ENCODE data around the gene OR11H6. TPM values are rescaled to one million over a fixed set of nuclear protein-coding genes. Genes with fewer than 3 reads are reported as not detected.
A peak's percentile ranks its signal among the peaks of the same experiment; 100 is the strongest.
"Not testable (repeated sequence)": the region's sequence is repeated elsewhere in the genome, so short reads cannot be mapped to it uniquely, and the experiment has no call there.

The OR11H6 gene, protein sequence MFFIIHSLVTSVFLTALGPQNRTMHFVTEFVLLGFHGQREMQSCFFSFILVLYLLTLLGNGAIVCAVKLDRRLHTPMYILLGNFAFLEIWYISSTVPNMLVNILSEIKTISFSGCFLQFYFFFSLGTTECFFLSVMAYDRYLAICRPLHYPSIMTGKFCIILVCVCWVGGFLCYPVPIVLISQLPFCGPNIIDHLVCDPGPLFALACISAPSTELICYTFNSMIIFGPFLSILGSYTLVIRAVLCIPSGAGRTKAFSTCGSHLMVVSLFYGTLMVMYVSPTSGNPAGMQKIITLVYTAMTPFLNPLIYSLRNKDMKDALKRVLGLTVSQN
- total RNA-seq = not detected
- long read RNA-seq = 0 reads

DNA sequence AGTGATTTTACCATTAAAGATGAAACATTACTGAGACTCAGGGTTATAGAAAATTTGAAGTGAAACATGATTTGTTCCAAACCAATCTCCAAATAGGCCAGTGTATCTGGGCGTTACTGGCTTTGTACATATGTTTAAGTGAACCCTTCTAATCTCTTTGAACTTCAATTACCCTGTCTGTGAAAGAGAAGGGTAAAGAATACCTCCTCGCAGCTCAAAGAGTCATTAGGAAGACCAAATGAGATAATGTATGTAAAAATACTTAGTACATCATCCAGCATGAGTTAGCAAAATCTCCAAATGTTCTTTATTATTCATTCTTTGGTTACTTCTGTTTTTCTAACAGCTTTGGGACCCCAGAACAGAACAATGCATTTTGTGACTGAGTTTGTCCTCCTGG is at the start of gene OR11H6:
TSS of gene OR11H6 (plus strand) at position 301 of the 400 bp plus-strand sequence. CDS start at position 301, 0 bp downstream.
- intact Hi-C loops (cut with DNase I) = no loop called here
- no peaks in the 10 kb centered on the region for H3K27me3 ChIP-seq (ENCODE audit: low read depth)
- DNase-seq (no peak), ATAC-seq (no peak)
- no peaks in the 10 kb centered on the region for H3K36me3 ChIP-seq
- TF ChIP-seq, protein P1, sequence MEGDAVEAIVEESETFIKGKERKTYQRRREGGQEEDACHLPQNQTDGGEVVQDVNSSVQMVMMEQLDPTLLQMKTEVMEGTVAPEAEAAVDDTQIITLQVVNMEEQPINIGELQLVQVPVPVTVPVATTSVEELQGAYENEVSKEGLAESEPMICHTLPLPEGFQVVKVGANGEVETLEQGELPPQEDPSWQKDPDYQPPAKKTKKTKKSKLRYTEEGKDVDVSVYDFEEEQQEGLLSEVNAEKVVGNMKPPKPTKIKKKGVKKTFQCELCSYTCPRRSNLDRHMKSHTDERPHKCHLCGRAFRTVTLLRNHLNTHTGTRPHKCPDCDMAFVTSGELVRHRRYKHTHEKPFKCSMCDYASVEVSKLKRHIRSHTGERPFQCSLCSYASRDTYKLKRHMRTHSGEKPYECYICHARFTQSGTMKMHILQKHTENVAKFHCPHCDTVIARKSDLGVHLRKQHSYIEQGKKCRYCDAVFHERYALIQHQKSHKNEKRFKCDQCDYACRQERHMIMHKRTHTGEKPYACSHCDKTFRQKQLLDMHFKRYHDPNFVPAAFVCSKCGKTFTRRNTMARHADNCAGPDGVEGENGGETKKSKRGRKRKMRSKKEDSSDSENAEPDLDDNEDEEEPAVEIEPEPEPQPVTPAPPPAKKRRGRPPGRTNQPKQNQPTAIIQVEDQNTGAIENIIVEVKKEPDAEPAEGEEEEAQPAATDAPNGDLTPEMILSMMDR (IDR thresholded peaks at IDR 0.05) = no peak
- no peaks in the 10 kb centered on the region for H3K9me3 ChIP-seq
- no peaks in the 10 kb centered on the region for H3K4me1 ChIP-seq
- no peak within 1 kb of the TSS for H3K27ac ChIP-seq
- no peak within 1 kb of the TSS for H3K4me3 ChIP-seq

DNA sequence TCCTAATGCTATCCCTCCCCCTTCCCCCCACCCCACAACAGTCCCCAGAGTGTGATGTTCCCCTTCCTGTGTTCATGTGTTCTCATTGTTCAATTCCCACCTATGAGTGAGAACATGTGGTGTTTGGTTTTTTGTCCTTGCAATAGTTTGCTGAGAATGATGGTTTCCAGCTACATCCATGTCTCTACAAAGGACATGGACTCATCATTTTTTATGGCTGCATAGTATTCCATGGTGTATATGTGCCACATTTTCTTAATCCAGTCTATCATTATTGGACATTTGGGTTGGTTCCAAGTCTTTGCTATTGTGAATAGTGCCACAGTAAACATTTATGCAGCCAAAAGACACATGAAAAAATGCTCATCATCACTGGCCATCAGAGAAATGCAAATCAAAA is 49.3 kb upstream of the OR11H6 start:
- H3K36me3 ChIP-seq; H3K9me3 ChIP-seq; H3K4me1 ChIP-seq; intact Hi-C loops (cut with DNase I); H3K4me3 ChIP-seq; H3K27ac ChIP-seq; H3K27me3 ChIP-seq (ENCODE audit: low read depth); DNase-seq; ATAC-seq: not testable (repeated sequence)

DNA sequence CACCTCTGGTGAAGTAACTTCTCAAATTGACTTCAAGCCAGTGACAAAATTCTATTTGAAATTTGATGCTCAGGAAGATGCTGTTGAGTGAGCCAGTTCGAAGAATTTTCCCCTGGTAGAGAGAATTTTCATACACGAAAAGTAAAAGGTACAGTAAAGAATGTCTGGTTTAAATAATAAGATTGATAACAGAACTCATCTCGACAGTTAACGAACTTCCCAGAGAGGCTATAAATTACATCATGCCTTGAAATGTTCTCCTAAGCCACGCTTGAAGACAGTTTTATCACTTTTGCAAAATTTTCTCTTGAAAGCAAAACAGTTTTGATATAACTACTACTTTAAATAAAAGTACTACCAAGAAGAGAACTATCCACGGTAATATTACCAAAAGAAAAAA is 47.2 kb upstream of the OR11H6 start:
- intact Hi-C loops (cut with DNase I) = no loop called here
- Histone ChIP-seq H3K36me3 (no peaks in the 10 kb centered on the region), H3K4me3 (no peak overlapping the region), H3K27ac (no peak overlapping the region), H3K4me1 (no peaks in the 10 kb centered on the region), H3K9me3 (no peaks in the 10 kb centered on the region), H3K27me3 (ENCODE audit: low read depth) (no peaks in the 10 kb centered on the region)
- no peak for DNase-seq
- TF ChIP-seq, protein P1 (IDR thresholded peaks at IDR 0.05) = no peak
- no peak for ATAC-seq

DNA sequence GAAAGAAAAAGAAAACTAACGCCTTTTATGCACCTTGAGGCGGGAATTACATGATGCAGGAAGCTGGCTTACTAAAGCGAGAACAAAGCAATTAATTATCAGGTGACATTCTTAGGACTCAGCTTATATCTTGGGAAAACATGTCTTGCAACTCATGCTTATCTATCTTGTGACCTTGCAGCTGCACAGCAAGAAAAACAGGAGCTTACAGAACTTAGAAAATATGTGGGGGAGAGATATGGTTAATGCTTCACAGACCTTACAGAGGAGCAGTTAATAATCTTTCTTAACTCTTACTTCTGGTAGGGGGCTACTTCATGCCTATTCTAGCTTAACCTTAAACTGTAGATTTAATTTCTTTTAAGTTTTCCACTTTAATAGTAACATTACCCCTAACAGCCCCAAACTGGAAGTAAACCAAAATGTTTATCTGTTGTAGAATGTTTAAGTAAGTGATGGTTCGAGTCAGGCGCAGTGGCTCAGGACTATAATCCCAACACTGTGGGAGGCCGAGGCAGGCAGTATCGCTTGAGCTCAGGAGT is 46.0 kb upstream of the OR11H6 start:
- TF ChIP-seq, protein P1 (IDR thresholded peaks at IDR 0.05) = no peak
- no peaks in the 10 kb centered on the region for H3K27me3 ChIP-seq (ENCODE audit: low read depth)
- H3K9me3 ChIP-seq = no peaks in the 10 kb centered on the region
- H3K27ac ChIP-seq = no peak overlapping the region
- H3K4me3 ChIP-seq = no peak overlapping the region
- DNase-seq (no peak), ATAC-seq (no peak)
- H3K36me3 ChIP-seq = no peaks in the 10 kb centered on the region
- intact Hi-C loops (cut with DNase I) = no loop called here
- H3K4me1 ChIP-seq = no peaks in the 10 kb centered on the region

DNA sequence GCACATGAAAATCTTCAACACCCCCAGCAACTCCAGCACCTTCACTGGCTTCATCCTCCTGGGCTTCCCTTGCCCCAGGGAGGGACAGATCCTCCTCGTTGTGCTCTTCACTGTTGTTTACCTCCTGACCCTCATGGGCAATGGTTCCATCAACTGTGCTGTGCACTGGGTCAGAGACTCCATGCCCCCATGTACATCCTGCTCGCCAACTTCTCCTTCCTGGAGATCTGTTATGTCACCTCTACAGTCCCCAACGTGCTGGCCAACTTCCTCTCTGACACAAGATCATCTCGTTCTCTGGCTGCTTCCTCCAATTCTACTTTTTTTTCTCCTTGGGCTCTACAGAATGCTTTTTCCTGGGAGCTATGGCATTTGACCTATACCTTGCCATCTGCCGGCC is 44.3 kb upstream of the OR11H6 start:
- Histone ChIP-seq H3K4me1 (no peaks in the 10 kb centered on the region), H3K9me3 (no peaks in the 10 kb centered on the region), H3K27ac (peak overlapping the region; percentile 71), H3K36me3 (no peaks in the 10 kb centered on the region), H3K27me3 (ENCODE audit: low read depth) (no peaks in the 10 kb centered on the region), H3K4me3 (no peak overlapping the region)
- TF ChIP-seq, protein P1 (IDR thresholded peaks at IDR 0.05) = no peak
- peak; percentile 79 to 89 for ATAC-seq
- intact Hi-C loops (cut with DNase I) = no loop called here
- peak; percentile 56 for DNase-seq

DNA sequence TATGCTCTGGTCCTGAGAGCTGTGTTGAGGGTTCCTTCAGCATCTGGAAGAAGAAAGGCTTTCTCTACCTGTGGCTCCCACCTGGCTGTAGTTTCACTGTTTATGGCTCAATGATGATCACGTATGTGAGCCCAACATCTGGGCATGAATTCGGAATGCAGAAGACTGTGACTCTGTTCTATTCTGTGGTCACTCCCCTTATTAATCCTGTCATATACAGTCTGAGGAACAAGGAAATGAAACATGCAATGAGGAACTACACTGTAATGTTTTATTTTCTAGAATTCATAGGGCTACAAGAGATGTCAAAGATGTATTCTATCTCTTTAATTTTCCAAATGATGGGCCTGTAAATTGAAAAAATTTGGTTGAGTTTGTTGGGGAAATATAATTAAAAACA is 43.6 kb upstream of the OR11H6 start:
- TF ChIP-seq, protein P1 (IDR thresholded peaks at IDR 0.05) = no peak
- DNase-seq (no peak), ATAC-seq (peak; percentile 82 to 87)
- Histone ChIP-seq H3K27me3 (ENCODE audit: low read depth) (no peaks in the 10 kb centered on the region), H3K4me3 (no peak overlapping the region), H3K9me3 (no peaks in the 10 kb centered on the region), H3K36me3 (no peaks in the 10 kb centered on the region), H3K4me1 (no peaks in the 10 kb centered on the region), H3K27ac (peak overlapping the region; percentile 71)
- intact Hi-C loops (cut with DNase I) = no loop called here
